Hematopoietic multipotent progenitor cell treated with erythropoietin and hydrocortisone succinate and interleukin-3 and kit ligand, for 6 days (in vitro differentiated cells): ENCODE data around the gene GTF2IRD2.
"Not testable (repeated sequence)": the region's sequence is repeated elsewhere in the genome, so short reads cannot be mapped to it uniquely, and the experiment has no call there.

Experiments used
- DNase-seq: peaks from one replicate; pipeline ENCODE4 v3.0.0-alpha.2; 2015

GTF2IRD2 gene

DNA sequence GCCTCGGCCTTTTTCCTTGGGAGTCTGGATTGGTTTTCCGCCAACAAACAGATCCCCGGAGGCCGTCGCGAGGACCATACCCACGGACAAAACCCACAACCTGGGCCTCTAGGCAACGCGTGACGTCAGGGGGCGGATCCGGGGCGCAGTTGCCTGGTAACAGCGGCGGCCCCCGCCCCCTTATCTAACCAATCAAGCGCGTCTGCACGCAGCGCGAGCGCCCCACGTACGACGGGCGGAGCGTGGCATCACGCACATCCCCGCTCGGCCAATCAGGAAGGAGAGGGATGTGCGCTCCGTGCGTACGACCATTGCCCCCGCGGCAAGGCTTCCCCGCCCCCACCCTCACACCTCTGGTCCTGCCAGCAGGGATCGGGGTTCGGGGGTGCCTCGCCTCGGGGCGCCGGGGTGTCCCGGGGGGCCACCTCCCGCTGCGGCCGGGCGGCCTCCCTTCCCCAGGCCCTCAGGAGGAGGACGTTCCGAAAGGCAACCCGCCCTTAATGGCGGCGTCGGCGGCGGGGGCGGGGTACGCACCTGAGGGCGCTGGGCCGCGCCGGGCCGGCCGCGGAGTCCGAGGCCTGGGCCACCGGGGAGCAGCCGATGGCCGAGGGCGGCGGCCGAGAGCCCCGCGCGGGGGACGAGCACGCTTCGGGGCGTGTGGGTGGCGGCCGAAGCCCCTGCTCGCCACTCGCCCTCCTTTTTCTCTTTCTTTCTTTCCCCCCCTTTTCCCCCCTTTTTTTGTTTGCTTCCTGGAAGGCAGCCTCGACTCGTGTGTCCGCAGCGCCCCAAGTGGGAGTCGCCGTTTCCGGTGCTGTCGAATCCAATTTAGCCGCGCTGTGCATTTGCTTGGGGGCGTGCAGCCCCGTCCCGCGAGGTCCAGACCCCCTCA lies at the start of gene GTF2IRD2:
GTF2IRD2 (minus strand) TSS at position 773 of the 889 bp plus-strand sequence. CDS start 15,227 bp downstream, outside the sequence.
- peak; percentile 32 for DNase-seq

DNA sequence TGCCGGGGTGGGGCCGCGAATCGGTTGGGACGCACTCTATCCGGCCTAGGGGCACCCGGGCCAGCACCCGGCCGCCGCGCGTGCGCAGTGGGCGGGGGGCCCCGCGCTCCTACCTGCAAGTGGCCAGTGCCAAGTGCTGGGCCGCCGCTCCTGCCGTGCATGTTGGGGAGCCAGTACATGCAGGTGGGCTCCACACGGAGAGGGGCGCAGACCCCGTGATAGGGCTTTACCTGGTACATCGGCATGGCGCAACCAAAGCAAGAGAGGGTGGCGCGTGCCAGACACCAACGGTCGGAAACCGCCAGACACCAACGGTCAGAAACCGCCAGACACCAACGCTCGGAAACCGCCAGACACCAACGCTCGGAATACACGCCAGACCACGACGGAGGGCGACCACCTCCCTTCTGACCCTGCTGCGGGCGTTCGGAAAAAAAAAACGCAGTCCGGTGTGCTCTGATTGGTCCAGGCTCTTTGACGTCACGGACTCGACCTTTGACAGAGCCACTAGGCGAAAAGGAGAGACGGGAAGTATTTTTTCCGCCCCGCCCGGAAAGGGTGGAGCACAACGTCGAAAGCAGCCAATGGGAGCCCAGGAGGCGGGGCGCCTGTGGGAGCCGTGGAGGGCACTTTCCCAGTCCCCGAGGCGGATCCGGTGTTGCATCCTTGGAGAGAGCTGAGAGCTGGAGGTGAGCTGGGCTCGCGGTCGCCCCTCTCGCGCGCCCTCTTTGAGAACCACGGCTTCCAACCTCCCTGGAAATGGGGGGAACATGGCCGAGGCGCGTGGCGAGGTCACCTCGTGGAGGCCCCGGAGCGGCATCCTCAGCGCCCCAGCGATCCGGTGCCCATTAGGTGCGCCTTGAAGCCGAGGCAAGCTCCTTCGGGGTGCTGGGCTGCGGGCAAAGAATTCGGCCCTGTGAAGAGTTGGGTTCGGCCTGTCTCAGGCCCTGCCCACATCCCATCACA lies 39.0 kb upstream of the GTF2IRD2 start:
- DNase-seq = peak; percentile 70

DNA sequence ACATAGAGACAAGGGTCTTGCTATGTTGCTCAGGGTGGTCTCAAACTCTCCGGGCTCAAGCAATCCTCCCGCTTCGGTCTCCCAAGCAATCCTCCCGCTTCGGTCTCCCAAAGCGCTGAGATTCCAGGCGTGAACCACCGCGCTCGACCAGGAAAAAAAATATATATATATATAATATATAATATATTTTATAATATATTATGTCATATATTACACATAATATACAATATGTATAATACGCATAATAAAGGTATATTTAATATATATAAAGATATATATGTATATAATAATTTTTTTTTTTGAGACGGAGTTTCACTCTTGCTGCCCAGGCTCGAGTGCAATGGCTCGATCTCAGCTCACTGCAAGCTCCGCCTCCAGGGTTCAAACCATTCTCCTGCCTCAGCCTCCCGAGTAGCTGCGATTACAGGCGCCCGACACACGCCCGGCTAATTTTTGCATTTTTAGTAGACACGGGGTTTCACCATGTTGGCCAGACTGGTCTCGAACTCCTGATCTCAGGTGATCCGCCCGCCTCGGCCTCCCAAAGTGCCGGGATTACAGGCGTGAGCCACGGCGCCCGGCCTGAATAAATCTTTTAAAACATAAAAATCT lies 38.2 kb upstream of the GTF2IRD2 start:
- DNase-seq = not testable (repeated sequence)

DNA sequence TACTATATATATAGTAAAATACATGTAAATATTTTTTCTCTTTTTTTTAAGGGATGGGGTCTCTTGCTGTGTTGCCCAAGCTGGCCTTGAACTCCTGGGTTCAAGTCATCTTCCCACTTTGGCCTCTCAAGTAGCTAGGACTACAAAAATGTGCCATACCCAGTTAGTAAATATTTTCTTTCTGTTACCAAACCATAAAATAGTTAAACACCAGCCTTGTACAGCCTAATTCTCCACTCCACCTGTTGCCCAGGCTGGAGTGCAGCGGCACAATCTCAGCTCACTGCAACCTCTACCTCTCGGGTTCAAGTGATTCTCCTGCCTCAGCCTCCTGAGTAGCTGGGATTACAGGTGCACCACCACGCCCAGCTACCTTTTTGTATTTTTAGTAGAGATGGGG lies 33.9 kb upstream of the GTF2IRD2 start:
- DNase-seq = not testable (repeated sequence)

DNA sequence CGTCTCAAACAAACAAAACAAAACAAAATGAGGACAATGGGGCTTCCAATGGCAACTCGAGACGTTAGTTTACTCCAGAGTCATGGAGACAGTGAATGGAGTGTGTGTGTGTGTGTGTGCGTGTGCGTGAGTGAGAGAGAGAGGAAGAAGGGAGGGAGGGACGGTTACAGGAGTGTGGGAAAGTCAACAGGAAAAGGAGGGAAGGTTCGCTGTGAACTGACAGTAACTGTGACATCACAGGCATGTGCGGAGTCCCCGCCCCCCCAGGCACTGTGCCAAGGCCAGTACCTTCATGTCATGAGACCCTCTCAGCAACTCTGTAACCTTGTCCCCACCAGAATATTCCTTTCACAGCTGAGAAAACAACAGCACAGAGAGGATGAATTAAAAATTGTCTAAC lies 30.7 kb upstream of the GTF2IRD2 start:
- DNase-seq = not testable (repeated sequence)

DNA sequence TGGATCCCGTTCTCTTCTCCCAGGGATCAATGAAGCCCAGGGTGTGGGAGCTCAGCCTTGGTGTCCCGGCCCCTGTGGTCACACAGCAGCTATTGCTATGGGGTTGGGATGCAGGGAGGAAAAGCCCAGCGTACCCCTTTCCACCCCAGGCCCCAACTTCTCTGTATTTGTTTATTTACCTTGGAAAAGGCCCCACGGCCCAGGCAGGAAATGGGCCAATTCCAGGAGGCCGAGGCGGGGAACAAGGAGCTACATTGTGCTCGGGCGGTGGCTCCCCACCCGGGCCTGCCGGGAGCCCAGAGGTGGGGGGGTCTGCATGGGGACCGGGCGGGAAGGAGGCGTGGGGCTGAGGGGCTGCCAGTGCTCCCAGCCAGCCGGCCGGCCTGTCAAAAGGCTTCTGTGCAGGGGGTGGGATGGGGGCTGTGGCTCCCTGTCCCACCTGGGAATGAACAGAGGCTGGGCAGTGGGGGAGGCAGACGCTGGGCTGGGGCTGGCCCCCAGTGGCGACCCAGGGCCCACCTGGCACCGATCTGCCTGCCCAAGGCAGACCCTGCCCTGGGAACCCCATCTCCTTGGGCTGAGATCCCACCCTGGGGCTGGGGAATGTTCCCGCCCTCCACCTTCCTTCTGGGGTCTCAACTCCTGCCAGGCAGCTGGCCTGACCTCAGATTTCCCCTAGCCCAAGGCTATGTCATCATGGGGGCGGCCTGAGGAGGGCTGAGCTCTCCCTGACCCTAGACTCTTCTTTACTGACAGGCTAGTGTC lies 23.5 kb upstream of the GTF2IRD2 start:
- not testable (repeated sequence) for DNase-seq

DNA sequence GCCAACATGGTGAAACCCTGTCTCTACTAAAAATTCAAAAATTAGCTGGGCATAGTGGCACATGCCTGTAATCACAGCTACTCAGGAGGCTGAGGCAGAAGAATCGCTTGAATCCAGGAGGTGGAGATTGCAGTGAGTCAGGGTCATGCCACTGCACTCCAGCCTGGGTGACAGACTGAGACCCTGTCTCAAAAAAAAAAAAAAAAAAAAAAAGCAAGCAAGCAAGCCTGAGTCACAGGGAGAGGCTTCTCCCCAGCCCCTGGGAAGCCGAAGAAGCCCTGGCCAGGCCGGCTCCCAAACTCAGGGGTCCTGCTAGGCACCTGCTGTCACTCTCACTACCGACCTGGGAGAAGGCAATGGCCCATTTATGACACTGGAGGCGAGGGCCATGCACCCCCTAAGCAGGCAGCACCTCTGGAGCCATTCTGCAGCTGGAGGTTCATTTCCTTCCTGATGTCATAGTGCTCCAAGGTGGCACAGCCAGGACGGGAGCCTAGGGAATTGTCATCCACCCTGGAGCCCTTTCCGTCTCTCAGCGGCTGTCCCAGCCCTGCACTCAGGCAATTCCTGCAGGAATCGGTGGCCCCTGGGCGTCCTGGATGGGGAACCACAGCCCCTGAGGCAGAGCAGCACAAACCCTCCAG lies 22.8 kb upstream of the GTF2IRD2 start:
- not testable (repeated sequence) for DNase-seq

DNA sequence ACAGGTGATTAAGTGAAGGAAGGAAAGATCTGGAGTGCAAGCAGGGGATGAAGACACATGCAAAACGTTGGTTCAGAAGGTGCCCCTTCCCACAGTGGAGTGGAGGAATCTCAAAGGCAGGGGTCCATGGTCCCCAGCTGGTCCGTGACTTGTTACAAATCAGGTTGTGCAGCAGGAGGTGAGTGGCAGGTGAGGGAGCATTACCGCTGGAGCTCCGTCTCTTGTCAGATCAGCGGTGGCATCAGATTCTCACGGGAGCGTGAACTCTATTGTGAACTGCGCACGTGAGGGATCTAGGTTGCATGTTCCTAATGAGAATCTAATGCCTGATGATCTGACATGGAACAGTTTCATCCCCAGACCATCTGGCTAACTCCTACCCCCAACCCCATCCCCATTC lies 21.1 kb upstream of the GTF2IRD2 start:
- not testable (repeated sequence) for DNase-seq

DNA sequence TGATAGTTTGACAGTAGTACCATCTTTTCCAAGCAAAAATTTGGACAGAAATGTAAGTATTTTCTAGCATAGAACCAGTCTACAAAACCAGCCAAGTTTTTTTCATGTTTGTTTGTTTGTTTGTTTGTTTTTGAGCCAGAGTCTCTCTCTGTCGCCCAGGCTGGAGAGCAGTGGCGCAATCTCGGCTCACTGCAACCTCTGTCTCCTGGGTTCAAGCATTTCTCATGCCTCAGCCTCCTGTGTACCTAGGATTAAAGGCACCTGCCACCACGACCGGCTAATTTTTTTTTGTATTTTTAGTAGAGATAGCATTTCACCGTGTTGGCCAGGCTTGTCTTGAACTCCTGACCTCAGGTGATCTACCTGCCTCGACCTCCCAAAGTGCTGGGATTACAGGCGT lies 14.4 kb upstream of the GTF2IRD2 start:
- not testable (repeated sequence) for DNase-seq

DNA sequence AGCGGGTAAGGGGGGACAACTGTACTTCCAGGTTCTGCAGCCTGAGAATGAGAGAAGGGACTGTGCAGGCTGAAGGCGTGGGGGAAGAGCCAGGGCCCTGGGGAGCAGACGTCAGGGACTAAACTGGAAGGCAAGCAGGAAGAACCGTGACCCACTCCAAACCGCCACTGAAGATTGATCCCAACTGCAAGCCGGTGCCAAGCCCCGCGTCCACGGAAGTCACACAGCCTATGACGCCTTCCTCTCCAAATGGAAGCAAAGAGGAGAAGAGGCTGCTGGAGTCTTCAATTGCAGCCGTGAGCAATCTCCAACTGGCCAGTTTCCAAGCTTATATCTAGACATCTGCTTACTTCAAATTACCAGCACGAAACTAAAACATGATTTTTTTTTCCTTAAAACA lies 1.6 kb downstream of the GTF2IRD2 start:
- DNase-seq = not testable (repeated sequence)

DNA sequence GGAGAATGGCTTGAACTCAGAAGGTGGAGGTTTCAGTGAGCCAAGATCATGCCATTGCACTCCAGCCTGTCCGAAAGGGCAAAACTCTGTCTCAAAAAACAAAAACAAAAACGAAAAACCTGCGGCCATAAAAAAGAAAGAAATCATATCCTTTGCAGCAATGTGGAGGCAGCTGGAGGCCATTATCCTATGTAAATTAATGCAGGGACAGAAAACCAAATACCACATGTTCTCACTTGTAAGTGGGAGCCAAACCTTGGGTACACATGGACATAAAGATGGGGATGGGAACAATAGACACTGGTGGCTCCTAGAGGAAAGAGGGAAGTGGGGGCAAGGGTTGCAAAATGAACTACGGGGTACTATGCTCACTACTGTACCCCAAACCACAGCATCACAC lies 21.0 kb downstream of the GTF2IRD2 start:
- DNase-seq = not testable (repeated sequence)

DNA sequence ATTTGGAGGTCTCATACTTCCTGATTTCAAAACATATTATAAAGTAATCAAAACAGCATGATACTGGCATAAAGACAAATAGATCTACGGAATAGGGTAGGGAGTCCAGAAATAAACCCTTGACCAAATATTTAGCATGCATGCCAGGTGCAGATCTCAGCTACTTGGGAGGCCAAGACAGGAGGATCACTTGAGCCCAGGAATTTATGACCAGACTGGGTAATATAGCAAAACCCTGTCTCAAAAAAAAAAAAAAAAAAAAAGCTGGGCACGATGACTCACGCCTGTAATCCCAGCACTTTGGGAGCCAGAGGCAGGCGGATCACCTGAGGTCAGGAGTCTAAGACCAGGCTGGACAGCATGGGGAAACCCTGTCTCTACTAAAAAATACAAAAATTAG lies 21.4 kb downstream of the GTF2IRD2 start:
- not testable (repeated sequence) for DNase-seq

DNA sequence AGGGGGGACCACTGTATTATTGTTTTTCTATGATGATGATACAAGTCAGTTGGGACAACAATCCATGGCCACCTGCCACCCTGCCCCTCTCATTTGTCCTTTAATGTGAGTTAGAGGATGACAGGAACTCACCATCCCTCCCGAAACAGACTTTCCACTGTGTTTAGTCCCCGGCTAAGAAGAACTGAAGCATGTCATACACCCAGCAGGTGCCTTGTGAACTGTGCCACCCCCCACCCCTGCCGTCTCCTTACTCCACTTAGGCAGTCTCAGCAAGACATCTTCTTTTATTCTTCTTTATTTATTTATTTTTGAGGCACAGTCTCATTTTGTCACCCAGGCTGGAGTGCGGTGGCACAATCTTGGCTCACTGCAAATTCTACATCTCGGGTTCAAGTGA lies 30.1 kb downstream of the GTF2IRD2 start:
- not testable (repeated sequence) for DNase-seq

DNA sequence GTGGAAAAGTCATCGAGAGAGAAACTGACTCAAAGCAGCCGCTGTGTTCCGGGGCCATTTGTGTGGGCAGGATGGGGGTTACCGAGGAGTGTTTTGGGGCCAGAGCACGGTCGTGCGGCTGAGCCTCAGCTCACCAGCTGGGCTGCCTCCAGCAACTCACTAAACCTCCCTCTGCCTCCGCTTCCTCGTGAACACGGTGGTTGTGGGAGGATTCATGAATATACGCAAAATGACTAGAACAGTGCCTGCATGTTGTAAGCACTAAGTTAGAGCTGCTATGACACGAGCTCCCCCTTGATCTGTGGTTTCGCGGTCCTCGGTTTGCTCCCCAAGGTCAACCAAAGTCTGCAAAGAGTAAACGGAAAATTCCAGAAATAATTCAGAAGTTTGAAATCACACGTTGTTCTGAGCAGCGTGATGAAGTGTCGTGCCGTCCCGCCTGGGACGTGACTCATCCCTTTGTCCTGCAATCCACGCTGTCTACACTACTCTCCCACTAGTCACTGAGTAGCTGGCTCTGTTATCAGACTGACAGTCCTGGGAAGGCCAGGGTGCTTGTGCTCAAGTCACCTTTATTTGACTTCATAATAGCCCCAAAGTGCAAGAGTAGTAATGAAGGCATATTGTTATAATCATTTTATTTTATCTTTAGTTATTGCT lies 31.1 kb downstream of the GTF2IRD2 start:
- DNase-seq = not testable (repeated sequence)

DNA sequence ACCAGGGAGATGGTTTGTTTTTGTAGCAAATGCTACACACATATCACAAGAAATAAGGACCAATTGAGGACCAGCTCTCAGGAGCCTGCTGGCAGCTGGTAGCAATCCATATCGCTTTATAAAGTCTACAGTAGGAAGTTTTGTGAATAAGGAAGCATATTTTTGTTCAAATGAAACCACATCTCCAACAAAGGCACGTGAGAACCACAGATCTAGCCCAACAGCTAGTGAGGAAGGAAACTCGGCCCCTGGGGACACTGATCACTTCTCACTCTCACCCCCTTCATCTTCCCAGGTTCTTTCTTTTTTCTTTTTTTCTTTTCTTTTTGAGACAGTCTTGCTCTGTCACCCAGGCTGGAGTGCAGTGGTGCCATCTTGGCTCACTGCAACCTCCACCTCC lies 35.5 kb downstream of the GTF2IRD2 start:
- not testable (repeated sequence) for DNase-seq

DNA sequence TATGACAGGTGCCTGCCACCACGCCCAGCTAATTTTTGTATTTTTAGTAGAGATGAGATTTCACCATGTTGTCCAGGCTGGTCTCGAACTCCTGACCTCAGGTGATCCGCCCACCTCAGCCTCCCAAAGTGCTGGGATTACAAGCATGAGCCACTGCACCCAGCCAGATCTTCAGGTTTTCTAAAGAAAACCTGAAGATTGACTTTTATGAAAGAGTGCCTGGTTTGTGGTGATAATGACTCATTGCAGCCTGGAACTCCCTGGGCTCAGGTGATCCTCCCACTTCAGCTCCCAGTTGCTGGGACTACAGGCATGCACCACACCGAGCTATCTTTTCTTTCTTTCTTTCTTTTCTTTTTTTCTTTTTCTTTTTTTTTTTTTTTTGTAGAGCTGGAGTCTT lies 52.8 kb downstream of the GTF2IRD2 start:
- not testable (repeated sequence) for DNase-seq

DNA sequence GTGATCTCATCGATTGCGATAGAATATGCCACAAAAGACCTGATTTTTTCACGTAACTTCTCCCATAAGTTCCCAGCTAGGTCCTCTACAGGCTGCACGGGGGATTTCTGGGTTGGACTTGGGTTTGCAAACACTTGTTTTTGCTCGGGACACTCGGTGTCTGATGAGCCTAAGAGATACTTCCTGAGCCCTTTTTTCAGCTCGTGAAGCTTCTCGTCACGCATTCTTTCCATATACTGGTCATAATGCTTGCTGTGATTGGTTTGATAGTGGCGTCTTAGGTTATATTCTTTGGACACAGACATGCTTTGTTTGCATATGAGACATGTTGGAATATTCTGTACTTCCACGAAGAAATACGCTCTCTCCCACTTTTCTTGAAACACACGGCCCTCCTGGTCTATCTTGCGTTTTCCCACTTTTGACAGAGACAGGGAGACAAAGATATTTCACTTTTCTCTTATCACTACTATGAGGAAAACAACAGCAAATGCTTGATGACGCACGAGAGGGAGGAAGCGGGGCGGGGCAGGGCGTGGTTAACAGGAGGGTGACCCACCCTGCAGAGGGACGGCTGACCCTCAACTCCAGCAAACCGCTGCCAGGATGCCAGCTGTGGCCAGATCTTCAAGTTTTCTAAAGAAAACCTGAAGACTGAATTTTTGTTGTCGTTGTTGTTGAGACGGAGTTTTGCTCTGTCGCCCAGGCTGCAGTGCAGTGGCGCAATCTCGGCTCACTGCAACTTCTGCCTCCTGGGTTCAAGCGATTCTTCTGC lies 53.4 kb downstream of the GTF2IRD2 start:
- not testable (repeated sequence) for DNase-seq

DNA sequence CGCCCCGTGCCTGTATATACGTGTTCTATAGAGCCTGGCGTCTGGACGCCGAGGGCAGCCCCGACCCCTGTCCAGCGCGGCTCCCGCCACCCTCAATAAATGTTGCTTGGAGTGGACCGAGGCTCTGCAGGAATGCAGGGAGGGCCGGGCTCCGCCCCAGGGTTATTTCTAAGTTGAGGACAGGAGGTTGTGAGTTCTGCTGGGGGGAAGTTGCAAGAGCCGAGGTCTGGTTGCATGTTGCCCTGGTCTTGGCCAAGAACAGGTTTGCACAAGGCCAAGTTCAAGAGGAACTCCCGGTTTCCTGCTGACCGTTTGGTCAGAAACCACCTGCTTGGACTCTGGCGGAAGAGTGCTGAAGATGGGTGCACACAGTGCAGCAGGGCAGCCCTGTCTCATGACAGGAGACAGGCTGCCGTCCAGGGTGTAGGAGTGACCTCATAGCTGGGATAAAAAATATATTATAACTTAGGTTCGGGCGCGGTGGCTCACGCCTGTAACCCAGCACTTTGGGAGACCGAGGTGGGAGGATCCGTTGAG lies 62.1 kb downstream of the GTF2IRD2 start:
- DNase-seq = not testable (repeated sequence)

DNA sequence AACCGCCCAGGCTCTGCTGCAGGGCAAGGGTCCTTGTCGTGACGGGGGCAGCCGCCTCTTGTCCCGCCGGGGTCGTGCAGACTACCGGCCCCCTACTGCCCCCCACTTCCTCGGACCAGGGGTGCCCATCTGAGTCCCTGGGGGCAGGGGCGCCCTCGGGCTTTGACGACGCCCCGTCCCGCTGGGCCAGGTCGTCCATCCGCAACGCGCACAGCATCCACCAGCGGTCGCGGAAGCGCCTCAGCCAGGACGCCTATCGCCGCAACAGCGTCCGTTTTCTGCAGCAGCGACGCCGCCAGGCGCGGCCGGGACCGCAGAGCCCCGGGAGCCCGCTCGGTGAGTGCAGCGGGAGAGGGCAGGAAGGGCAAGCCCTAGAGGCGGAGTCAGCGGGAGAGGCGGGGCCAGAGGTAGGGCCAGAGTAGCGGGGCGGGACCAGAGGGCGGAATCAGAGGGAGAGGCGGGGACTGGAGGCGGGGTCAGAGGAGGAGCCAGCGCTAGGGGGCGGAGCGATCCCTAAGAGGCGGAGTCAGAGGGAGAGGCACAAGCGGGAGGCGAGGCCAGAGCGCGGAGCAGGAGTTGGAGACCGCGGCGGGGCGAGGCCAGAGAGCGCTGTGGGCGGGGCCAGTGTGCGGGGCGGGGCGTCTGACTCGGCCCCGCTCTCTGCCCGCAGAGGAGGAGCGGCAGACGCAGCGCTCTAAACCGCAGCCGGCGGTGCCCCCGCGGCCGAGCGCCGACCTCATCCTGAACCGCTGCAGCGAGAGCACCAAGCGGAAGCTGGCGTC lies 62.8 kb downstream of the GTF2IRD2 start:
- DNase-seq = peak; percentile 87
